Esophagus (tissue), 2 donors: ENCODE results near the gene BPIFB3. TPM values are rescaled to one million over a fixed set of nuclear protein-coding genes. Genes with fewer than 3 reads are reported as not detected.
"Not testable (repeated sequence)": the region's sequence is repeated elsewhere in the genome, so short reads cannot be mapped to it uniquely, and the experiment has no call there.

Experiments used
- H3K27ac ChIP-seq, 2 donors: one replicate each; pipeline ENCODE4 v1.5.1; 2013; ENCODE audit warnings: low read depth in 2 of 2, mild to moderate bottlenecking in 2 of 2, inconsistent platforms in 1 of 2, low read length in 1 of 2, moderate library complexity in 1 of 2
- H3K27me3 ChIP-seq, 2 donors: one replicate each; pipeline ENCODE4 v1.6.1; 2013; ENCODE audit warnings: low read length in 2 of 2, control low read depth in 1 of 2, mild to moderate bottlenecking in 1 of 2; ENCODE audit not compliant: insufficient read depth in 2 of 2, control insufficient read depth in 1 of 2
- H3K36me3 ChIP-seq, 2 donors: one replicate each; pipeline ENCODE4 v1.6.1; 2013; ENCODE audit warnings: low read length in 1 of 2; ENCODE audit not compliant: control insufficient read depth in 2 of 2, insufficient read depth in 2 of 2
- H3K4me1 ChIP-seq, 2 donors: one replicate each; pipeline ENCODE4 v1.6.1; 2013; ENCODE audit warnings: low read length in 1 of 2; ENCODE audit not compliant: control insufficient read depth in 2 of 2, insufficient read depth in 2 of 2
- H3K4me3 ChIP-seq, 2 donors: one replicate each; pipeline ENCODE4 v1.5.1; 2013; ENCODE audit warnings: low read length in 2 of 2, mild to moderate bottlenecking in 2 of 2, low read depth in 1 of 2, moderate library complexity in 1 of 2
- H3K9me3 ChIP-seq, 2 donors: one replicate each; pipeline ENCODE4 v1.6.1; 2013; ENCODE audit warnings: mild to moderate bottlenecking in 2 of 2, low read depth in 1 of 2, low read length in 1 of 2, moderate library complexity in 1 of 2; ENCODE audit not compliant: control insufficient read depth in 2 of 2, insufficient read depth in 1 of 2
- WGBS, 2 donors: extraction: QIAGEN DNeasy Blood & Tissue Kit; methylation state at CpG; one replicate each; pipeline ENCODE4 v1.1.7; 2013; 5-methylcytosine and 5-hydroxymethylcytosine counted together
- polyA plus RNA-seq, 2 donors: library from polyadenylated mRNA; stranded (reverse); fragments of 200-250 nt; gene quantifications; one replicate each; pipeline ENCODE4 v1.2.3, GENCODE V29; 2013
- donor health status: healthy with polysubstance abuse.
- donor health status: Bipolar disorder and iron deficiency.

Gene BPIFB3
- polyA plus RNA-seq, 2 donors, result not detected

GRCh38 chr20:33111306-33111705, 57.6 kb downstream of the BPIFB3 start:
- Histone ChIP-seq H3K27me3 (no peaks in the 10 kb centered on the region), H3K4me3 (no peak overlapping the region), H3K4me1 (no peaks in the 10 kb centered on the region), H3K9me3 (no peaks in the 10 kb centered on the region), H3K36me3 (no peaks in the 10 kb centered on the region), H3K27ac (no peak overlapping the region)
- WGBS, 2 donors, result 90 to 94% methylated on average over 5 of the region's 5 CpGs

GRCh38 chr20:33112547-33113386, 59.1 kb downstream of the BPIFB3 start:
- Histone ChIP-seq H3K36me3 (no peaks in the 10 kb centered on the region), H3K27me3 (no peaks in the 10 kb centered on the region), H3K27ac (no peak overlapping the region), H3K4me1 (no peaks in the 10 kb centered on the region), H3K9me3 (no peaks in the 10 kb centered on the region), H3K4me3 (no peak overlapping the region)
- WGBS, 2 donors, result 76 to 81% methylated on average over 7 of the region's 7 CpGs

- Histone ChIP-seq H3K4me1 (no peaks in the 10 kb centered on the region), H3K4me3 (no peak overlapping the region), H3K9me3 (no peaks in the 10 kb centered on the region), H3K36me3 (no peaks in the 10 kb centered on the region), H3K27ac (no peak overlapping the region), H3K27me3 (no peaks in the 10 kb centered on the region)
- 53 to 58% methylated on average over 6 of the region's 6 CpGs for WGBS, 2 donors
These were observed 59.7 kb downstream of the BPIFB3 start for GRCh38 chr20:33113387-33113908.

GRCh38 chr20:33115501-33115900, 61.8 kb downstream of the BPIFB3 start:
- not testable (repeated sequence) for H3K36me3 ChIP-seq, H3K4me3 ChIP-seq, H3K27ac ChIP-seq, H3K27me3 ChIP-seq, H3K4me1 ChIP-seq, H3K9me3 ChIP-seq
- 93 to 94% methylated on average over 18 to 33 of the region's 34 CpGs for WGBS, 2 donors

GRCh38 chr20:33119725-33120720, 66.3 kb downstream of the BPIFB3 start:
- Histone ChIP-seq H3K4me1 (no peaks in the 10 kb centered on the region), H3K36me3 (no peaks in the 10 kb centered on the region), H3K27ac (no peak overlapping the region), H3K9me3 (peaks cover 0 to 2% of the 10 kb centered on the region in 2 donors), H3K4me3 (no peak overlapping the region), H3K27me3 (no peaks in the 10 kb centered on the region)
- 69 to 72% methylated on average over 3 of the region's 3 CpGs for WGBS, 2 donors

GRCh38 chr20:33120934-33121333, 67.2 kb downstream of the BPIFB3 start:
- Histone ChIP-seq H3K27ac (no peak overlapping the region), H3K9me3 (peaks cover 0 to 2% of the 10 kb centered on the region in 2 donors), H3K4me3 (no peak overlapping the region), H3K36me3 (no peaks in the 10 kb centered on the region), H3K4me1 (no peaks in the 10 kb centered on the region), H3K27me3 (no peaks in the 10 kb centered on the region)
- 95 to 96% methylated on average over 3 of the region's 3 CpGs for WGBS, 2 donors

- not testable (repeated sequence) for H3K27ac ChIP-seq, H3K36me3 ChIP-seq, H3K4me3 ChIP-seq, H3K9me3 ChIP-seq, H3K4me1 ChIP-seq, H3K27me3 ChIP-seq
- 44 to 61% methylated on average over 1 of the region's 1 CpG for WGBS, 2 donors
These were observed 68.6 kb downstream of the BPIFB3 start for GRCh38 chr20:33122297-33122696.

Other genes with a start within 250 kb of the BPIFB3 start
- 10 to 100 TPM; 13.9 to 38.9 TPM for gene MAPRE1, start 233.9 kb upstream of the BPIFB3 start, polyA plus RNA-seq
- gene EFCAB8, start 195.0 kb upstream of the BPIFB3 start, polyA plus RNA-seq, result under 1 TPM; 0.11 to 0.28 TPM
- gene SUN5, start 49.5 kb upstream of the BPIFB3 start, polyA plus RNA-seq, result not detected
- gene BPIFB2, start 46.2 kb upstream of the BPIFB3 start, polyA plus RNA-seq, result under 1 TPM; 0.08 to 0.85 TPM
- not detected for gene BPIFB6, start 22.3 kb upstream of the BPIFB3 start, polyA plus RNA-seq
- not detected for gene BPIFB4, start 25.7 kb downstream of the BPIFB3 start, polyA plus RNA-seq
- not detected for gene BPIFA2, start 114.3 kb downstream of the BPIFB3 start, polyA plus RNA-seq
- not detected for gene BPIFA3, start 163.4 kb downstream of the BPIFB3 start, polyA plus RNA-seq
- not detected for gene BPIFA1, start 182.1 kb downstream of the BPIFB3 start, polyA plus RNA-seq
- 1 to 10 TPM in 1 of 2 donors, under 1 TPM in 1; 0.77 to 1.4 TPM for gene BPIFB1, start 229.3 kb downstream of the BPIFB3 start, polyA plus RNA-seq